ENCODE data around the gene BCL11A.

BCL11A gene

GRCh38 chr2:60478660-60479059, 74.8 kb downstream of the BCL11A start:
- no peaks in the 10 kb centered on the region for H3K36me3 ChIP-seq (ENCODE audit: insufficient read depth, low read length)
- H3K9me3 ChIP-seq (ENCODE audit: control insufficient read depth, insufficient read depth, low read length): no peaks in the 10 kb centered on the region
- no peak overlapping the region for H3K9ac ChIP-seq (ENCODE audit: low read depth, low read length)
- peaks cover 50% of the 10 kb centered on the region for H3K4me1 ChIP-seq (ENCODE audit: insufficient read depth, low read length)

- no peaks in the 10 kb centered on the region for H3K9me3 ChIP-seq (ENCODE audit: control insufficient read depth, insufficient read depth, low read length)
- no peaks in the 10 kb centered on the region; the same call in 1 of the 2 replicates for H3K36me3 ChIP-seq (ENCODE audit: insufficient read depth, low read length)
- H3K4me1 ChIP-seq (ENCODE audit: insufficient read depth, low read length): peaks cover 62% of the 10 kb centered on the region
- H3K9ac ChIP-seq (ENCODE audit: low read depth, low read length): peak overlapping the region; percentile 13; the same call in 1 of the 2 replicates
Observed at GRCh38 chr2:60476206-60476954, 77.1 kb downstream of the BCL11A start.

- Histone ChIP-seq H3K9ac (ENCODE audit: low read depth, low read length) (no peak overlapping the region), H3K36me3 (ENCODE audit: insufficient read depth, low read length) (no peaks in the 10 kb centered on the region; the same call in 1 of the 2 replicates), H3K9me3 (ENCODE audit: control insufficient read depth, insufficient read depth, low read length) (no peaks in the 10 kb centered on the region), H3K4me1 (ENCODE audit: insufficient read depth, low read length) (peaks cover 64% of the 10 kb centered on the region)
Observed at GRCh38 chr2:60475123-60475830, 78.2 kb downstream of the BCL11A start.

- Histone ChIP-seq H3K9ac (ENCODE audit: low read depth, low read length) (no peak overlapping the region), H3K4me1 (ENCODE audit: insufficient read depth, low read length) (peaks cover 65% of the 10 kb centered on the region), H3K9me3 (ENCODE audit: control insufficient read depth, insufficient read depth, low read length) (no peaks in the 10 kb centered on the region), H3K36me3 (ENCODE audit: insufficient read depth, low read length) (no peaks in the 10 kb centered on the region; the same call in 1 of the 2 replicates)
Observed at GRCh38 chr2:60474301-60474700, 79.2 kb downstream of the BCL11A start.

GRCh38 chr2:60473546-60473945, 79.9 kb downstream of the BCL11A start:
- Histone ChIP-seq H3K9me3 (ENCODE audit: control insufficient read depth, insufficient read depth, low read length) (no peaks in the 10 kb centered on the region), H3K36me3 (ENCODE audit: insufficient read depth, low read length) (peaks cover 1% of the 10 kb centered on the region; the same call in 1 of the 2 replicates), H3K9ac (ENCODE audit: low read depth, low read length) (no peak overlapping the region), H3K4me1 (ENCODE audit: insufficient read depth, low read length) (peaks cover 65% of the 10 kb centered on the region)

GRCh38 chr2:60472663-60473289, 80.7 kb downstream of the BCL11A start:
- Histone ChIP-seq H3K36me3 (ENCODE audit: insufficient read depth, low read length) (peaks cover 6% of the 10 kb centered on the region; the same call in 1 of the 2 replicates), H3K4me1 (ENCODE audit: insufficient read depth, low read length) (peaks cover 65% of the 10 kb centered on the region), H3K9me3 (ENCODE audit: control insufficient read depth, insufficient read depth, low read length) (no peaks in the 10 kb centered on the region), H3K9ac (ENCODE audit: low read depth, low read length) (no peak overlapping the region)

GRCh38 chr2:60472041-60472440, 81.4 kb downstream of the BCL11A start:
- H3K9me3 ChIP-seq (ENCODE audit: control insufficient read depth, insufficient read depth, low read length): no peaks in the 10 kb centered on the region
- peaks cover 62% of the 10 kb centered on the region for H3K4me1 ChIP-seq (ENCODE audit: insufficient read depth, low read length)
- peaks cover 6% of the 10 kb centered on the region; the same call in 1 of the 2 replicates for H3K36me3 ChIP-seq (ENCODE audit: insufficient read depth, low read length)
- H3K9ac ChIP-seq (ENCODE audit: low read depth, low read length): no peak overlapping the region

GRCh38 chr2:60470340-60470739, 83.1 kb downstream of the BCL11A start:
- Histone ChIP-seq H3K9ac (ENCODE audit: low read depth, low read length) (no peak overlapping the region), H3K36me3 (ENCODE audit: insufficient read depth, low read length) (peaks cover 6% of the 10 kb centered on the region; the same call in 1 of the 2 replicates), H3K4me1 (ENCODE audit: insufficient read depth, low read length) (peaks cover 50% of the 10 kb centered on the region), H3K9me3 (ENCODE audit: control insufficient read depth, insufficient read depth, low read length) (no peaks in the 10 kb centered on the region)

GRCh38 chr2:60469536-60470317, 83.7 kb downstream of the BCL11A start:
- Histone ChIP-seq H3K9ac (ENCODE audit: low read depth, low read length) (no peak overlapping the region), H3K4me1 (ENCODE audit: insufficient read depth, low read length) (peaks cover 44% of the 10 kb centered on the region), H3K36me3 (ENCODE audit: insufficient read depth, low read length) (peaks cover 6% of the 10 kb centered on the region; the same call in 1 of the 2 replicates), H3K9me3 (ENCODE audit: control insufficient read depth, insufficient read depth, low read length) (no peaks in the 10 kb centered on the region)

- no peaks in the 10 kb centered on the region for H3K9me3 ChIP-seq (ENCODE audit: control insufficient read depth, insufficient read depth, low read length)
- no peak overlapping the region for H3K9ac ChIP-seq (ENCODE audit: low read depth, low read length)
- peaks cover 34% of the 10 kb centered on the region for H3K4me1 ChIP-seq (ENCODE audit: insufficient read depth, low read length)
- H3K36me3 ChIP-seq (ENCODE audit: insufficient read depth, low read length): peaks cover 6% of the 10 kb centered on the region; the same call in 1 of the 2 replicates
Observed at GRCh38 chr2:60468382-60469085, 84.9 kb downstream of the BCL11A start.

GRCh38 chr2:60466161-60466702, 87.2 kb downstream of the BCL11A start:
- Histone ChIP-seq H3K9ac (ENCODE audit: low read depth, low read length) (no peak overlapping the region), H3K36me3 (ENCODE audit: insufficient read depth, low read length) (peaks cover 8% of the 10 kb centered on the region), H3K9me3 (ENCODE audit: control insufficient read depth, insufficient read depth, low read length) (no peaks in the 10 kb centered on the region), H3K4me1 (ENCODE audit: insufficient read depth, low read length) (peaks cover 15% of the 10 kb centered on the region)

- no peaks in the 10 kb centered on the region for H3K9me3 ChIP-seq (ENCODE audit: control insufficient read depth, insufficient read depth, low read length)
- H3K36me3 ChIP-seq (ENCODE audit: insufficient read depth, low read length): peaks cover 8% of the 10 kb centered on the region
- no peak overlapping the region for H3K9ac ChIP-seq (ENCODE audit: low read depth, low read length)
- H3K4me1 ChIP-seq (ENCODE audit: insufficient read depth, low read length): peaks cover 10% of the 10 kb centered on the region
Observed at GRCh38 chr2:60465736-60466135, 87.7 kb downstream of the BCL11A start.

- Histone ChIP-seq H3K9me3 (ENCODE audit: control insufficient read depth, insufficient read depth, low read length) (no peaks in the 10 kb centered on the region), H3K36me3 (ENCODE audit: insufficient read depth, low read length) (peaks cover 4% of the 10 kb centered on the region)
Observed at GRCh38 chr2:60463249-60463648, 90.2 kb downstream of the BCL11A start.

More at GRCh38 chr2:60463249-60463648, 90.2 kb downstream of the BCL11A start:
- no peak overlapping the region for H3K9ac ChIP-seq (ENCODE audit: low read depth, low read length)
- H3K4me1 ChIP-seq (ENCODE audit: insufficient read depth, low read length): peaks cover 4% of the 10 kb centered on the region; the same call in 1 of the 2 replicates
